Measurements from ENCODE around the gene GLO1. TPM values are rescaled to one million over a fixed set of nuclear protein-coding genes. Genes with fewer than 3 reads are reported as not detected.

The GLO1 gene
- total RNA-seq, 1 donor from 2014 or later, result 52.0 TPM

- no peak for DNase-seq
- Mint-ChIP-seq H3K4me1 (no peaks in the 10 kb centered on the region), H3K27me3 (peaks cover 23% of the 10 kb centered on the region), H3K9me3 (peaks cover 6% of the 10 kb centered on the region), H3K27ac (no peak overlapping the region), H3K36me3 (ENCODE audit: low read depth) (no peaks in the 10 kb centered on the region), H3K4me3 (no peak overlapping the region)
- intact Hi-C loops (cut with micrococcal nuclease), result no loop called here
- POLR2A ChIA-PET, result no interaction called here
- CTCF ChIA-PET, result no interaction called here
- ATAC-seq (ENCODE audit: low read depth), result no peak
- TF ChIP-seq CTCF (IDR thresholded peaks at IDR 0.05), result no peak
These were observed 20.8 kb upstream of the GLO1 start for GRCh38 chr6:38723783-38724182.

DNA sequence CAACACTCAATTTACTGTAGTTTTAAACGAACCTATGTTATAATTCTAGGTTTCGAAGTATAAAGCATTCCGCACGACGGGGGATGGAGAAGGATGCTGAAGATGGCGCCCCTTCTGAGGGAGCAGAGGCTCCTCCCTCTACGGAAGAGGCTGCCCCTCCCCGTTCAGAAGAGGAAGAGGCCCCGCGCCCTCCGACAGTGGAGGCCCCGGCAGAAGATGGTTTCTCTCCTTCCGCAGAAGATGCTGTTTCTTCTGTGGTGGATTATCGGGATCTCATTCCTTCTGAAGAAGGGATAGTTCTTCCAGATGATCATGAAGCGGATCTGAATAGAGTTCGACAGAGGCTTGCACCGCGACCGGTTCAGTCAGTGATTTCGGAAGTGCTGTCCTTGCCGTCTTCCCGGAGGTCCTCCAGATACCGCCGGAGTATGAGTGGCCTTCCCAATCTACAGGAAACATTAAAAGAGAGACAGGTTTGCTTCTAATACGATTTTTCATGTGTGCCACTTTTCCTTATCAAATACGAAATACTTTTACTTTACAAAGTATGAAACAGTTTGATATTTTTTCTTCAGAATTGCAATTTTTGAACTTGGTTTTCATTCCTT is 19.9 kb upstream of the GLO1 start:
- ChIA-PET POLR2A (no interaction called here), CTCF (no interaction called here)
- H3K36me3 Mint-ChIP-seq (ENCODE audit: low read depth), result no peaks in the 10 kb centered on the region
- no peak overlapping the region for H3K27ac Mint-ChIP-seq
- DNase-seq (no peak), ATAC-seq (ENCODE audit: low read depth) (no peak)
- H3K27me3 Mint-ChIP-seq, result peaks cover 23% of the 10 kb centered on the region
- intact Hi-C loops (cut with micrococcal nuclease), result no loop called here
- no peak overlapping the region for H3K4me3 Mint-ChIP-seq
- peaks cover 6% of the 10 kb centered on the region for H3K9me3 Mint-ChIP-seq
- no peaks in the 10 kb centered on the region for H3K4me1 Mint-ChIP-seq
- TF ChIP-seq CTCF (IDR thresholded peaks at IDR 0.05), result no peak

GRCh38 chr6:38722038-38722437 is 19.1 kb upstream of the GLO1 start:
- intact Hi-C loops (cut with micrococcal nuclease), result no loop called here
- peaks cover 25% of the 10 kb centered on the region for H3K27me3 Mint-ChIP-seq
- no peak for TF ChIP-seq CTCF (IDR thresholded peaks at IDR 0.05)
- DNase-seq (no peak), ATAC-seq (ENCODE audit: low read depth) (no peak)
- no peaks in the 10 kb centered on the region for H3K36me3 Mint-ChIP-seq (ENCODE audit: low read depth)
- H3K4me1 Mint-ChIP-seq, result no peaks in the 10 kb centered on the region
- H3K9me3 Mint-ChIP-seq, result peaks cover 6% of the 10 kb centered on the region
- ChIA-PET POLR2A (no interaction called here), CTCF (no interaction called here)
- H3K27ac Mint-ChIP-seq, result no peak overlapping the region
- no peak overlapping the region for H3K4me3 Mint-ChIP-seq

GRCh38 chr6:38720295-38720694 is 17.4 kb upstream of the GLO1 start:
- Mint-ChIP-seq H3K9me3 (peaks cover 6% of the 10 kb centered on the region), H3K27ac (no peak overlapping the region), H3K27me3 (peaks cover 34% of the 10 kb centered on the region), H3K4me3 (no peak overlapping the region), H3K4me1 (peaks cover 2% of the 10 kb centered on the region), H3K36me3 (ENCODE audit: low read depth) (no peaks in the 10 kb centered on the region)
- intact Hi-C loops (cut with micrococcal nuclease), result no loop called here
- ChIA-PET POLR2A (no interaction called here), CTCF (no interaction called here)
- ATAC-seq (ENCODE audit: low read depth) (no peak), DNase-seq (no peak)
- TF ChIP-seq CTCF (IDR thresholded peaks at IDR 0.05), result no peak

- H3K27ac Mint-ChIP-seq, result no peak overlapping the region
- H3K4me1 Mint-ChIP-seq, result peaks cover 5% of the 10 kb centered on the region
- DNase-seq (no peak), ATAC-seq (ENCODE audit: low read depth) (no peak)
- H3K36me3 Mint-ChIP-seq (ENCODE audit: low read depth), result no peaks in the 10 kb centered on the region
- H3K9me3 Mint-ChIP-seq, result peaks cover 6% of the 10 kb centered on the region
- no peak overlapping the region for H3K4me3 Mint-ChIP-seq
- CTCF ChIA-PET, result no interaction called here
- POLR2A ChIA-PET, result no interaction called here
- H3K27me3 Mint-ChIP-seq, result peaks cover 35% of the 10 kb centered on the region
- no peak for TF ChIP-seq CTCF (IDR thresholded peaks at IDR 0.05)
- intact Hi-C loops (cut with micrococcal nuclease), result no loop called here
These were observed 16.4 kb upstream of the GLO1 start for GRCh38 chr6:38719358-38719757.

Data from activated B cell treated with CpG ODN at 0.5 μM for 24 hours (primary cell).